Fibroblast of peridontal ligament (primary cell): ENCODE results near the gene MTCL3.

ENCODE experiments used
- DNase-seq: peaks from one replicate; pipeline ENCODE4 v3.0.0-alpha.2; 2010; ENCODE audit errors: extremely low read depth

MTCL3 gene

GRCh38 chr6:127468936-127469335 is 50.2 kb downstream of the MTCL3 start:
- DNase-seq: no peak

GRCh38 chr6:127466416-127466815 is 52.7 kb downstream of the MTCL3 start:
- DNase-seq: no peak

- peak; percentile 80 for DNase-seq
These were observed 54.2 kb downstream of the MTCL3 start for GRCh38 chr6:127464881-127465459.

GRCh38 chr6:127464161-127464880 is 54.8 kb downstream of the MTCL3 start:
- peak; percentile 94 for DNase-seq

GRCh38 chr6:127463056-127463455 is 56.1 kb downstream of the MTCL3 start:
- peak; percentile 43 for DNase-seq

- no peak for DNase-seq
These were observed 56.8 kb downstream of the MTCL3 start for GRCh38 chr6:127462376-127462775.

- no peak for DNase-seq
These were observed 58.7 kb downstream of the MTCL3 start for GRCh38 chr6:127460465-127460864.

- DNase-seq: peak; percentile 68
These were observed 59.9 kb downstream of the MTCL3 start, which contains the start of gene KIAA0408 for GRCh38 chr6:127459231-127459641. TSS of gene KIAA0408 (minus strand) at chr6:127459389. CDS start at chr6:127453981, 5,408 bp downstream.

- peak; percentile 65 for DNase-seq
These were observed 60.3 kb downstream of the MTCL3 start for GRCh38 chr6:127458817-127459216.

- no peak for DNase-seq
These were observed 60.9 kb downstream of the MTCL3 start for GRCh38 chr6:127458222-127458621.

- peak; percentile 86 for DNase-seq
These were observed 61.6 kb downstream of the MTCL3 start for GRCh38 chr6:127457456-127458064.

GRCh38 chr6:127456465-127456864 is 62.7 kb downstream of the MTCL3 start:
- no peak for DNase-seq

- DNase-seq: peak; percentile 33
These were observed 65.1 kb downstream of the MTCL3 start for GRCh38 chr6:127453845-127454619.

- no peak for DNase-seq
These were observed 66.3 kb downstream of the MTCL3 start for GRCh38 chr6:127452803-127453202.

- DNase-seq: no peak
These were observed 67.7 kb downstream of the MTCL3 start for GRCh38 chr6:127451388-127451787.

GRCh38 chr6:127447780-127448179 is 71.4 kb downstream of the MTCL3 start:
- DNase-seq: no peak

GRCh38 chr6:127446356-127446755 is 72.8 kb downstream of the MTCL3 start:
- peak; percentile 33 for DNase-seq

- DNase-seq: no peak
These were observed 77.3 kb downstream of the MTCL3 start for GRCh38 chr6:127441881-127442280.

GRCh38 chr6:127439718-127440117 is 79.4 kb downstream of the MTCL3 start:
- no peak for DNase-seq

- no peak for DNase-seq
These were observed 82.5 kb downstream of the MTCL3 start for GRCh38 chr6:127436578-127437110.

- no peak for DNase-seq
These were observed 83.4 kb downstream of the MTCL3 start for GRCh38 chr6:127435626-127436220.

- DNase-seq: no peak
These were observed 84.5 kb downstream of the MTCL3 start for GRCh38 chr6:127434651-127435050.
